Endodermal cell (in vitro differentiated cells): ENCODE data around the gene TSHZ3. TPM values are rescaled to one million over a fixed set of nuclear protein-coding genes. Genes with fewer than 3 reads are reported as not detected.

Source experiments
- DNase-seq: peaks from one replicate; pipeline ENCODE4 v3.0.0-alpha.2; 2017
- H3K27ac ChIP-seq: 2 replicates; pipeline ENCODE4 v1.5.1; 2013; ENCODE audit warnings: mild to moderate bottlenecking, low read depth, low read length, moderate library complexity
- H3K27me3 ChIP-seq: 2 replicates; pipeline ENCODE4 v1.6.1; 2013; ENCODE audit warnings: mild to moderate bottlenecking, low read length, moderate library complexity; ENCODE audit not compliant: insufficient read depth, control insufficient read depth, poor library complexity, severe bottlenecking
- H3K36me3 ChIP-seq: 2 replicates; pipeline ENCODE4 v1.7.0; 2013; ENCODE audit warnings: mild to moderate bottlenecking, low read length, moderate library complexity; ENCODE audit not compliant: control insufficient read depth, insufficient read depth
- H3K4me1 ChIP-seq: one replicate; pipeline ENCODE4 v1.7.0; 2013; ENCODE audit warnings: low read length; ENCODE audit not compliant: control insufficient read depth, insufficient read depth
- H3K4me3 ChIP-seq: 2 replicates; pipeline ENCODE4 v1.5.1; 2013; ENCODE audit warnings: mild to moderate bottlenecking, low read length, moderate library complexity
- H3K9ac ChIP-seq: 2 replicates; pipeline ENCODE4 v1.6.1; 2013; ENCODE audit warnings: mild to moderate bottlenecking, low read length, moderate library complexity; ENCODE audit not compliant: poor library complexity, severe bottlenecking; ENCODE audit errors: extremely low read depth
- H3K9me3 ChIP-seq: 2 replicates; pipeline ENCODE4 v1.6.1; 2013; ENCODE audit warnings: mild to moderate bottlenecking, low read length, moderate library complexity; ENCODE audit not compliant: control insufficient read depth
- H3K27ac Mint-ChIP-seq: 2 replicates; pipeline ENCODE4 v1.8.0; 2020; ENCODE audit warnings: mixed read lengths
- H3K27me3 Mint-ChIP-seq: 2 replicates; pipeline ENCODE4 v1.8.0; 2021; ENCODE audit warnings: mild to moderate bottlenecking, mixed read lengths; ENCODE audit not compliant: insufficient read depth
- H3K36me3 Mint-ChIP-seq: 2 replicates; pipeline ENCODE4 v1.8.0; 2020; ENCODE audit warnings: low read depth, mixed read lengths
- H3K4me1 Mint-ChIP-seq: 2 replicates; pipeline ENCODE4 v1.8.0; 2020; ENCODE audit warnings: mixed read lengths
- H3K4me3 Mint-ChIP-seq: 2 replicates; pipeline ENCODE4 v1.8.0; 2020; ENCODE audit warnings: mild to moderate bottlenecking, moderate library complexity, mixed read lengths
- H3K9me3 Mint-ChIP-seq: 2 replicates; pipeline ENCODE4 v1.8.0; 2020; ENCODE audit warnings: mild to moderate bottlenecking, mixed read lengths
- CTCF ChIP-seq: fragments of 200-600 bp; sonication (generic); conservative IDR thresholded peaks from 2 replicates; pipeline ENCODE4 v1.5.0; 2021; ENCODE audit warnings: antibody characterized with exemption, mild to moderate bottlenecking
- WGBS, 2 experiments: methylation state at CpG; one replicate each; pipeline versions ENCODE4 v1.1.5 to v1.1.7; 2013; ENCODE audit warnings: missing lambda C conversion rate in 2 of 2, mixed read lengths in 1 of 2; ENCODE audit not compliant: insufficient coverage in 1 of 2, insufficient read length in 1 of 2; 5-methylcytosine and 5-hydroxymethylcytosine counted together
- total RNA-seq, 2 donors: library from RNA; stranded (reverse); fragmentation: NEBNext Ultra II Directional in 1 of 2; extraction: Animal tissue kit (Norgen Biotek cat#: 25700) in 1 of 2; gene quantifications; 2 replicates in 1 of 2; 3 replicates in 1 of 2; pipeline ENCODE4 v1.2.1, GENCODE V29; 2021

The TSHZ3 gene
- total RNA-seq, 2 donors from 2014 or later = 0.84 to 2.1 TPM

GRCh38 chr19:31354316-31354715 lies 5.1 kb upstream of the TSHZ3 start:
- H3K36me3 ChIP-seq = no peaks in the 10 kb centered on the region
- H3K27ac Mint-ChIP-seq = no peak overlapping the region
- no peak for TF ChIP-seq CTCF
- peaks cover 85% of the 10 kb centered on the region for H3K27me3 ChIP-seq
- no peak overlapping the region for H3K9ac ChIP-seq
- H3K27ac ChIP-seq = no peak overlapping the region
- no peaks in the 10 kb centered on the region for H3K9me3 ChIP-seq
- WGBS, 2 experiments = 4 to 15% methylated on average over 7 to 10 of the region's 10 CpGs
- H3K9me3 Mint-ChIP-seq = no peaks in the 10 kb centered on the region
- peak; percentile 60 for DNase-seq
- H3K27me3 Mint-ChIP-seq = peaks cover 85% of the 10 kb centered on the region
- H3K4me3 Mint-ChIP-seq = peak overlapping the region; percentile 54
- H3K4me3 ChIP-seq = peak overlapping the region; percentile 74
- H3K4me1 ChIP-seq = peaks cover 8% of the 10 kb centered on the region
- peaks cover 41% of the 10 kb centered on the region for H3K4me1 Mint-ChIP-seq
- no peaks in the 10 kb centered on the region for H3K36me3 Mint-ChIP-seq

GRCh38 chr19:31353833-31354232 lies 4.6 kb upstream of the TSHZ3 start:
- no peak overlapping the region for H3K27ac Mint-ChIP-seq
- no peak overlapping the region for H3K9ac ChIP-seq
- no peak overlapping the region for H3K4me3 ChIP-seq
- no peak overlapping the region for H3K4me3 Mint-ChIP-seq
- no peaks in the 10 kb centered on the region for H3K9me3 ChIP-seq
- no peaks in the 10 kb centered on the region for H3K36me3 Mint-ChIP-seq
- H3K4me1 Mint-ChIP-seq = peaks cover 41% of the 10 kb centered on the region
- H3K9me3 Mint-ChIP-seq = no peaks in the 10 kb centered on the region
- H3K27me3 Mint-ChIP-seq = peaks cover 82% of the 10 kb centered on the region
- H3K36me3 ChIP-seq = no peaks in the 10 kb centered on the region
- peaks cover 8% of the 10 kb centered on the region for H3K4me1 ChIP-seq
- peak; percentile 86 for DNase-seq
- peak; percentile 61 for TF ChIP-seq CTCF
- WGBS, 2 experiments = 7 to 12% methylated on average over 6 to 10 of the region's 10 CpGs
- peaks cover 84% of the 10 kb centered on the region for H3K27me3 ChIP-seq
- no peak overlapping the region for H3K27ac ChIP-seq

GRCh38 chr19:31352782-31353651 lies 3.8 kb upstream of the TSHZ3 start:
- Mint-ChIP-seq H3K27ac (no peak overlapping the region), H3K27me3 (peaks cover 82% of the 10 kb centered on the region), H3K4me3 (peak overlapping the region; percentile 71), H3K36me3 (no peaks in the 10 kb centered on the region), H3K9me3 (no peaks in the 10 kb centered on the region), H3K4me1 (peaks cover 46% of the 10 kb centered on the region)
- DNase-seq = peak; percentile 64
- Histone ChIP-seq H3K9me3 (no peaks in the 10 kb centered on the region), H3K36me3 (no peaks in the 10 kb centered on the region), H3K4me1 (peaks cover 8% of the 10 kb centered on the region), H3K27ac (no peak overlapping the region), H3K27me3 (peaks cover 84% of the 10 kb centered on the region), H3K9ac (no peak overlapping the region), H3K4me3 (peak overlapping the region; percentile 51)
- 5% methylated on average over 28 to 43 of the region's 43 CpGs for WGBS, 2 experiments
- TF ChIP-seq CTCF = no peak
